Endothelial cell of umbilical vein (primary cell): ENCODE results near the gene SEMA3G. TPM values are rescaled to one million over a fixed set of nuclear protein-coding genes. Genes with fewer than 3 reads are reported as not detected.

Source experiments
- BruUV-seq: library from RNA; stranded (reverse); fragments of 400-500 nt; replicated peaks from 2 replicates; lab custom pipeline; 2021; lab: Mats Ljungman, UMichigan
- CTCF ChIA-PET: fragments of 300-600, 350-600 bp; sonication (Branson Sonifier 250); formaldehyde crosslinking; loops from one replicate; lab custom pipeline; 2021; ENCODE audit warnings: antibody characterized with exemption, inconsistent platforms; lab: Charles Lee
- POLR2A ChIA-PET: fragments of 300-600, 350-600 bp; sonication (Branson Sonifier 250); formaldehyde crosslinking; loops from one replicate; lab custom pipeline; 2021; ENCODE audit warnings: antibody characterized with exemption, inconsistent platforms; lab: Charles Lee
- DNase-seq: peaks from one replicate; pipeline ENCODE4 v3.0.0-alpha.2; 2011; ENCODE audit warnings: low read depth, low spot score
- FAIRE-seq: peaks from 2 replicates; lab custom pipeline; 2011; peaks lifted over from hg19 to GRCh38; lab: Jason Lieb, UNC
- H2AFZ ChIP-seq: 2 replicates; pipeline ENCODE4 v1.6.0; 2012; ENCODE audit warnings: low read depth, low read length, control low read depth, inconsistent platforms
- H3K27ac ChIP-seq: 2 replicates; pipeline ENCODE4 v1.5.1; 2011; ENCODE audit warnings: low read depth, mild to moderate bottlenecking, control low read depth, low read length, moderate library complexity; ENCODE audit not compliant: insufficient read depth
- H3K27me3 ChIP-seq, 2 experiments: 2 replicates each; pipeline versions ENCODE4 v1.6.0 to v1.6.1; 2011; ENCODE audit warnings: low read length in 2 of 2, mixed read lengths in 1 of 2; ENCODE audit not compliant: control insufficient read depth in 2 of 2, insufficient read depth in 2 of 2
- H3K36me3 ChIP-seq, 2 experiments: 2 replicates in 1 of 2; 3 replicates in 1 of 2; pipeline ENCODE4 v1.5.1; 2011; ENCODE audit warnings: low read length in 2 of 2, mild to moderate bottlenecking in 1 of 2, moderate library complexity in 1 of 2; ENCODE audit not compliant: control insufficient read depth in 2 of 2, insufficient read depth in 2 of 2; ENCODE audit errors: extremely low read depth in 1 of 2
- H3K4me1 ChIP-seq: 3 replicates; pipeline ENCODE4 v1.5.1; 2011; ENCODE audit warnings: mild to moderate bottlenecking, low read length; ENCODE audit not compliant: control insufficient read depth, insufficient read depth; ENCODE audit errors: extremely low read depth
- H3K4me2 ChIP-seq: 2 replicates; pipeline ENCODE4 v1.6.1; 2011; ENCODE audit warnings: low read length, control low read depth, mixed read lengths; ENCODE audit not compliant: insufficient read depth
- H3K4me3 ChIP-seq, 3 experiments: fragments of 200-600 bp in 1 of 3; sonication (generic), shearing (Covaris generic) in 1 of 3; replicated peaks in 1 of 3; 2 replicates each; pipeline ENCODE4 v1.5.1; 2011 to 2016; ENCODE audit warnings: control low read depth in 3 of 3, low read length in 3 of 3, mild to moderate bottlenecking in 2 of 3, inconsistent platforms in 1 of 3, low read depth in 1 of 3, moderate library complexity in 1 of 3; ENCODE audit not compliant: insufficient read depth in 1 of 3
- H3K79me2 ChIP-seq: 2 replicates; pipeline ENCODE4 v1.6.0; 2012; ENCODE audit warnings: low read length, inconsistent platforms; ENCODE audit not compliant: control insufficient read depth, insufficient read depth
- H3K9ac ChIP-seq: replicated peaks from 2 replicates; pipeline ENCODE3; 2011; ENCODE audit warnings: low read length, control low read depth; ENCODE audit not compliant: insufficient read depth; ENCODE audit errors: extremely low read depth
- H3K9me1 ChIP-seq: replicated peaks from 3 replicates; pipeline ENCODE4 v1.6.0; 2011; ENCODE audit warnings: mild to moderate bottlenecking, low read length; ENCODE audit not compliant: control insufficient read depth, insufficient read depth; ENCODE audit errors: extremely low read depth
- H3K9me3 ChIP-seq: replicated peaks from 2 replicates; pipeline ENCODE4 v1.5.1; 2012; ENCODE audit warnings: low read length, inconsistent platforms; ENCODE audit not compliant: control insufficient read depth, insufficient read depth
- H4K20me1 ChIP-seq: replicated peaks from 2 replicates; pipeline ENCODE3; 2011; ENCODE audit warnings: mild to moderate bottlenecking, low read length; ENCODE audit not compliant: control insufficient read depth, insufficient read depth; ENCODE audit errors: extremely low read depth
- CTCF ChIP-seq, 2 donors: IDR thresholded peaks; 1 replicate in 1 of 2; 2 replicates in 1 of 2; pipeline ENCODE4 v1.5.1; 2011; ENCODE audit warnings: low read length in 2 of 2, mild to moderate bottlenecking in 2 of 2, moderate library complexity in 2 of 2, control low read depth in 1 of 2, inconsistent platforms in 1 of 2, low read depth in 1 of 2; ENCODE audit not compliant: insufficient read depth in 1 of 2; ENCODE audit errors: extremely low read depth in 1 of 2
- EZH2 ChIP-seq: IDR thresholded peaks from 2 replicates; pipeline ENCODE4 v1.6.1; 2012; ENCODE audit warnings: borderline replicate concordance, low read depth, mild to moderate bottlenecking, moderate library complexity, low read length, inconsistent platforms; ENCODE audit not compliant: severe bottlenecking
- FOS ChIP-seq: IDR thresholded peaks from 2 replicates; pipeline ENCODE4 v1.6.1; 2011; ENCODE audit warnings: mild to moderate bottlenecking, low read length, moderate library complexity, borderline replicate concordance; ENCODE audit not compliant: insufficient read depth
- GATA2 ChIP-seq: IDR thresholded peaks from 2 replicates; pipeline ENCODE4 v1.7.0; 2011; ENCODE audit warnings: low read depth, mild to moderate bottlenecking, moderate library complexity, mixed read lengths, low read length; ENCODE audit not compliant: insufficient read length, insufficient read depth
- JUN ChIP-seq: IDR thresholded peaks from 2 replicates; pipeline ENCODE4 v1.6.1; 2011; ENCODE audit warnings: borderline replicate concordance, low read depth; ENCODE audit not compliant: insufficient read length, insufficient read depth
- MYC ChIP-seq: IDR thresholded peaks from one replicate; pipeline ENCODE4 v1.6.1; 2011; ENCODE audit warnings: mild to moderate bottlenecking, low read depth, low read length
- POLR2A ChIP-seq: IDR thresholded peaks from 2 replicates; pipeline ENCODE4 v1.6.1; 2012; ENCODE audit warnings: low read depth, mild to moderate bottlenecking, control low read depth, low read length
- POLR2AphosphoS5 ChIP-seq: IDR thresholded peaks from 2 replicates; pipeline ENCODE4 v1.6.1; 2012; ENCODE audit warnings: low read depth, mild to moderate bottlenecking, control low read depth, low read length, moderate library complexity; ENCODE audit not compliant: insufficient read depth
- dilution Hi-C: fragments of 300-500 bp; cut with MboI; formaldehyde crosslinking; loops from one replicate; pipeline ENCODE4 v1.15.0; 2019; ENCODE audit warnings: low sequenced_read_pairs; ENCODE audit not compliant: extremely low pct_ligation_motif_present
- intact Hi-C: fragments of 100-400 bp; cut with micrococcal nuclease; formaldehyde crosslinking; loops from one replicate; pipeline ENCODE4 v1.10.0; 2022
- polyA plus RNA-seq, 4 experiments: library from polyadenylated mRNA; depleted of rRNA in 3 of 4; stranded (reverse) in 3 of 4; unstranded in 1 of 4; fragments of >200 nt; gene quantifications; 2 replicates each; pipeline versions ENCODE4 v1.2.1 to v1.2.3, GENCODE V29; 2011 to 2012; ENCODE audit warnings: missing spikeins in 1 of 4
- total RNA-seq: library from RNA; stranded (reverse); gene quantifications from 2 replicates; pipeline ENCODE4 v1.2.3, GENCODE V29; 2021
- TF ChIP-seq, protein P1 (sequence below): IDR thresholded peaks from 2 replicates; pipeline ENCODE4 v1.6.1; 2011; ENCODE audit not compliant: insufficient read depth, insufficient read length

Gene SEMA3G
- total and polyA plus RNA-seq, 2 donors (not counting 3 experiments of a cell fraction or from before 2014, with no cell fraction given), result 22.6 to 27.9 TPM

DNA sequence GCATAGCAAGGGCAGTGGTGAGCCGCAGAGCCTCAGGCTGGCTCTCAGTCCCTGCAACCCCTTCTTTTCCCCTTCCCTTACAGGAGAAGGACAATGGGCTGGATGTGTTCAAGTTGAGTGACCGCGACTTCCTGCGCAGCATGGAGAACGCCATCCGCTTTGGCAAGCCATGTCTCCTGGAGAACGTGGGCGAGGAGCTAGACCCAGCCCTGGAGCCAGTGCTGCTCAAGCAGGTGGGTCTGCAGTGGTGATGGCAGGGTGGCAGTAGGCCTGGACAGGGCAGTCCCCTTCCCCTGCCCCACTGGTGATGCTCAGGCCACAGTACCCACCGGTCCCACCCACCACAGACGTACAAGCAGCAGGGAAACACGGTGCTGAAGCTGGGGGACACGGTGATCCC is 53.8 kb downstream of the SEMA3G start:
- Histone ChIP-seq H4K20me1 (no peaks in the 10 kb centered on the region), H3K4me3 (no peak overlapping the region), H3K9me1 (no peaks in the 10 kb centered on the region), H3K27ac (no peak overlapping the region), H3K79me2 (no peaks in the 10 kb centered on the region), H3K4me2 (no peak overlapping the region), H3K4me1 (no peaks in the 10 kb centered on the region), H3K36me3 (no peaks in the 10 kb centered on the region), H3K9ac (no peak overlapping the region), H2AFZ (no peak overlapping the region), H3K27me3 (no peaks in the 10 kb centered on the region), H3K9me3 (no peaks in the 10 kb centered on the region)
- no peak for FAIRE-seq
- BruUV-seq, result no TSS peak
- ChIA-PET POLR2A (no interaction called here), CTCF (no interaction called here)
- dilution Hi-C loops, result no loop called here
- no peak for TF ChIP-seq POLR2A
- no peak for TF ChIP-seq FOS
- TF ChIP-seq MYC, result no peak
- TF ChIP-seq JUN, result no peak
- TF ChIP-seq GATA2, result no peak
- no peak for TF ChIP-seq EZH2
- no peak for TF ChIP-seq POLR2AphosphoS5
- no peak for TF ChIP-seq CTCF (IDR thresholded peaks at IDR 0.05; ENCODE audit: extremely low read depth in 1 of 2, insufficient read depth in 1 of 2, low read depth in 1 of 2, low read length in 2 of 2)
- TF ChIP-seq, protein P1, sequence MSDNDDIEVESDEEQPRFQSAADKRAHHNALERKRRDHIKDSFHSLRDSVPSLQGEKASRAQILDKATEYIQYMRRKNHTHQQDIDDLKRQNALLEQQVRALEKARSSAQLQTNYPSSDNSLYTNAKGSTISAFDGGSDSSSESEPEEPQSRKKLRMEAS, result no peak
- intact Hi-C loops, result no loop called here
- no peak for DNase-seq
